Astrocyte (in vitro differentiated cells and primary cell): ENCODE measurements around the gene SLC47A2.

Experiments
- EZH2 ChIP-seq: IDR thresholded peaks from 2 replicates; pipeline ENCODE4 v1.6.1; 2012; ENCODE audit warnings: mild to moderate bottlenecking, low read length, inconsistent platforms; ENCODE audit not compliant: insufficient read depth
- TF ChIP-seq, protein P1 (sequence below): IDR thresholded peaks from 2 replicates; pipeline ENCODE4 v1.5.1; 2011; ENCODE audit warnings: low read depth, mild to moderate bottlenecking, inconsistent platforms, low read length, moderate library complexity; ENCODE audit not compliant: insufficient read depth

DNA sequence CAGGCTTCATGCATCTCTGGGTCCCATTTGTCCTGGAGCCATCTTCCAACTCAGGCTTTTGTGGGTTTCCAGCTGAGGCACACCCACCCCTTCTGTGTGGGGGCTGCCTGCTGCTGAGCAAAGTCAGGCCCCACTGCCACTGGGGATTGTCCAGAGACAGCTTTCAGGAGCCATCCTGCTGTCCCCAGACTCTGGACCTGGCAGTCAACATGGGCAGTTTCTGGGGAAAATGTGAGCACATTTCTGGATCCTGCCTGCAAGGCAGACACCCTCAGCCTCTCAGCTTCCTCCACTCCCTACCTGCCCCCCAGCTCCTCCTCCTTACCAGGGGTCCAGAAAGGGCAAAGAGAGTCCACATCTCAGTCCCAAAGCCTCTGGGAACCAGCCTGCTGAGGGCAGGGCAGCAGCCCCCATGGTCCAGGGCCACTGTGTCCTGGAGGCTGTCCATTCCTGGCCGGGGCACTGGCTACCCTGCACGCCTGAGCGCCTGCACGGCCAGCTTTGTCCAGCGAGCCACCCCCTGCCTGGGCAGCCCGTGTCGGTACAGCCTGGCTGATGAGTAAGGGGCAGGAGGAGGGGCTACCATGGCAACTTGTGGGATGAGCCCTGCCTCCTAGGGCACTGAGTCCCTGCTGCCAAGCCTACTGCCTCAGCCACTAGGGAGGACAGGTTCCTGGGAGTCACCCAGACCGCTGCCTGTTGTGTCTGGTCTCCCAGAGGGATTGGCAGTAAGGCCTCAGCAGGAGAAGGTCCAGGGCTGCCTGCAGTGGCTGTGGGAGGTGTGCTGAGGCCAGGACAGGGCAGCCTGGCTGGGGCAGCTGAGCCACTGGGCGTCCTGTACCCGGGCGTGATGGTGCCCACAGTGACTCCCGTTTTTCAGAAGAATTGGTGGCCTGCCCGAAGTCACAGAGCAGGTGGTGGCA, at the start of gene SLC47A2:
- TF ChIP-seq, protein P1, sequence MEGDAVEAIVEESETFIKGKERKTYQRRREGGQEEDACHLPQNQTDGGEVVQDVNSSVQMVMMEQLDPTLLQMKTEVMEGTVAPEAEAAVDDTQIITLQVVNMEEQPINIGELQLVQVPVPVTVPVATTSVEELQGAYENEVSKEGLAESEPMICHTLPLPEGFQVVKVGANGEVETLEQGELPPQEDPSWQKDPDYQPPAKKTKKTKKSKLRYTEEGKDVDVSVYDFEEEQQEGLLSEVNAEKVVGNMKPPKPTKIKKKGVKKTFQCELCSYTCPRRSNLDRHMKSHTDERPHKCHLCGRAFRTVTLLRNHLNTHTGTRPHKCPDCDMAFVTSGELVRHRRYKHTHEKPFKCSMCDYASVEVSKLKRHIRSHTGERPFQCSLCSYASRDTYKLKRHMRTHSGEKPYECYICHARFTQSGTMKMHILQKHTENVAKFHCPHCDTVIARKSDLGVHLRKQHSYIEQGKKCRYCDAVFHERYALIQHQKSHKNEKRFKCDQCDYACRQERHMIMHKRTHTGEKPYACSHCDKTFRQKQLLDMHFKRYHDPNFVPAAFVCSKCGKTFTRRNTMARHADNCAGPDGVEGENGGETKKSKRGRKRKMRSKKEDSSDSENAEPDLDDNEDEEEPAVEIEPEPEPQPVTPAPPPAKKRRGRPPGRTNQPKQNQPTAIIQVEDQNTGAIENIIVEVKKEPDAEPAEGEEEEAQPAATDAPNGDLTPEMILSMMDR: no peak
- TF ChIP-seq EZH2: no peak
